Naive thymus-derived CD8-positive, alpha-beta T cell (primary cell): ENCODE results near the gene MUC5B. TPM values are rescaled to one million over a fixed set of nuclear protein-coding genes. Genes with fewer than 3 reads are reported as not detected.
A peak's percentile ranks its signal among the peaks of the same experiment; 100 is the strongest.

Source experiments
- ATAC-seq, 2 donors: fragments of 150-1000 bp; cut with Tn5 transposase in 1 of 2; sonication (Bioruptor Pico), chemical (Tn5 transposase) in 1 of 2; 1 replicate in 1 of 2; 2 replicates in 1 of 2; pipeline ENCODE4 v1.10.0; 2021; ENCODE audit warnings: mild to moderate bottlenecking in 2 of 2, moderate library complexity in 2 of 2
- POLR2A ChIA-PET: fragments of 350-600 bp; sonication (Branson Sonifier 250); formaldehyde crosslinking; loops from one replicate; lab custom pipeline; 2021; ENCODE audit warnings: antibody characterized with exemption; lab: Charles Lee
- DNase-seq, 10 donors: peaks; one replicate each; pipeline versions ENCODE4 v3.0.0 to v3.0.0-alpha.2; 2020 to 2022
- H3K27ac Mint-ChIP-seq, 10 donors: one replicate each; pipeline ENCODE4 v1.8.0; 2020 to 2022; ENCODE audit warnings: mild to moderate bottlenecking in 10 of 10, mixed read lengths in 10 of 10, moderate library complexity in 4 of 10, inconsistent platforms in 1 of 10
- H3K27me3 Mint-ChIP-seq, 5 donors: one replicate each; pipeline ENCODE4 v1.8.0; 2021 to 2022; ENCODE audit warnings: mixed read lengths in 5 of 5
- H3K36me3 Mint-ChIP-seq, 3 donors: one replicate each; pipeline ENCODE4 v1.8.0; 2020 to 2022; ENCODE audit warnings: mixed read lengths in 3 of 3, mild to moderate bottlenecking in 2 of 3, inconsistent platforms in 1 of 3
- H3K4me1 Mint-ChIP-seq, 4 donors: one replicate each; pipeline ENCODE4 v1.8.0; 2021 to 2022; ENCODE audit warnings: mixed read lengths in 4 of 4
- H3K4me3 Mint-ChIP-seq, 10 donors: one replicate each; pipeline ENCODE4 v1.8.0; 2020 to 2022; ENCODE audit warnings: mild to moderate bottlenecking in 10 of 10, mixed read lengths in 10 of 10, moderate library complexity in 6 of 10, inconsistent platforms in 1 of 10
- H3K9me3 Mint-ChIP-seq, 9 donors: one replicate each; pipeline ENCODE4 v1.8.0; 2020 to 2022; ENCODE audit warnings: mixed read lengths in 9 of 9, mild to moderate bottlenecking in 3 of 9, inconsistent platforms in 1 of 9, moderate library complexity in 1 of 9
- polyA plus RNA-seq, 3 donors: library from polyadenylated mRNA; unstranded; fragments of 300-500 nt; fragmentation: Illumina TruSeq; gene quantifications; one replicate each; pipeline ENCODE4 v1.2.3, GENCODE V29; 2021
- total RNA-seq, 8 experiments: library from RNA in 2 of 8; stranded (reverse) in 2 of 8; gene quantifications; one replicate each; pipeline ENCODE4 v1.2.3 and lab custom pipeline; 2021 to 2026

The MUC5B gene
- total and polyA plus RNA-seq, 5 experiments from 2014 or later, result not detected

- DNase-seq (peak in 3 of 10 donors; percentile 15 to 70 (median 17)), ATAC-seq (no peak)
- H3K9me3 Mint-ChIP-seq, result peaks cover 0 to 9% (median 0%) of the 10 kb centered on the region in 9 donors
- H3K36me3 Mint-ChIP-seq, result no peaks in the 10 kb centered on the region
- peak overlapping the region in 4 of 10 donors; percentile 13 to 67 (median 41) for H3K27ac Mint-ChIP-seq
- H3K27me3 Mint-ChIP-seq, result no peaks in the 10 kb centered on the region
- H3K4me3 Mint-ChIP-seq, result peak overlapping the region in 1 of 10 donors; percentile 51
- H3K4me1 Mint-ChIP-seq, result peaks cover 4 to 18% (median 10%) of the 10 kb centered on the region in 4 donors
- POLR2A ChIA-PET, result no interaction called here
Measured at GRCh38 chr11:1267441-1268100, 44.7 kb downstream of the MUC5B start.

GRCh38 chr11:1269957-1270356 is 47.1 kb downstream of the MUC5B start:
- DNase-seq (no peak), ATAC-seq (no peak)
- Mint-ChIP-seq H3K27ac (no peak overlapping the region), H3K4me1 (peaks cover 0 to 6% (median under 1%) of the 10 kb centered on the region in 4 donors), H3K9me3 (peaks cover 0 to 5% (median 0%) of the 10 kb centered on the region in 9 donors), H3K36me3 (no peaks in the 10 kb centered on the region), H3K4me3 (no peak overlapping the region), H3K27me3 (no peaks in the 10 kb centered on the region)
- POLR2A ChIA-PET, result interaction anchor here (0.5 kb wide), 1 partner anchor 34 kb away, joined by 3 read pairs; no protein-coding TSS in a partner anchor

GRCh38 chr11:1270476-1270875 is 47.6 kb downstream of the MUC5B start:
- Mint-ChIP-seq H3K9me3 (peaks cover 0 to 3% (median 0%) of the 10 kb centered on the region in 9 donors), H3K27ac (no peak overlapping the region), H3K36me3 (peaks cover 0 to 3% (median 0%) of the 10 kb centered on the region in 3 donors), H3K4me3 (no peak overlapping the region), H3K4me1 (peaks cover 0 to 6% (median 0%) of the 10 kb centered on the region in 4 donors), H3K27me3 (no peaks in the 10 kb centered on the region)
- ATAC-seq (no peak), DNase-seq (no peak)
- POLR2A ChIA-PET, result interaction anchor here (0.5 to 1.0 kb wide), 2 partner anchors 8 to 33 kb away, joined by 3 read pairs; no protein-coding TSS in a partner anchor

GRCh38 chr11:1271002-1271401 is 48.1 kb downstream of the MUC5B start:
- no peak overlapping the region for H3K4me3 Mint-ChIP-seq
- H3K27me3 Mint-ChIP-seq, result no peaks in the 10 kb centered on the region
- DNase-seq (no peak), ATAC-seq (no peak)
- POLR2A ChIA-PET, result interaction anchor here (1.0 kb wide), 1 partner anchor 9 kb away, joined by 3 read pairs; no protein-coding TSS in a partner anchor
- no peak overlapping the region for H3K27ac Mint-ChIP-seq
- H3K4me1 Mint-ChIP-seq, result peaks cover 0 to 6% (median 0%) of the 10 kb centered on the region in 4 donors
- peaks cover 0 to 2% (median 0%) of the 10 kb centered on the region in 9 donors for H3K9me3 Mint-ChIP-seq
- peaks cover 0 to 8% (median 0%) of the 10 kb centered on the region in 3 donors for H3K36me3 Mint-ChIP-seq

- Mint-ChIP-seq H3K27ac (no peak overlapping the region), H3K27me3 (no peaks in the 10 kb centered on the region), H3K4me1 (peaks cover 0 to 6% (median 0%) of the 10 kb centered on the region in 4 donors), H3K36me3 (peaks cover 0 to 11% (median 0%) of the 10 kb centered on the region in 3 donors), H3K4me3 (no peak overlapping the region), H3K9me3 (no peaks in the 10 kb centered on the region)
- DNase-seq (no peak), ATAC-seq (no peak)
- POLR2A ChIA-PET, result interaction anchor here (1.0 kb wide), 1 partner anchor 9 kb away, joined by 3 read pairs; no protein-coding TSS in a partner anchor
Measured at GRCh38 chr11:1271406-1271805, 48.5 kb downstream of the MUC5B start.

- Mint-ChIP-seq H3K27me3 (no peaks in the 10 kb centered on the region), H3K9me3 (no peaks in the 10 kb centered on the region), H3K36me3 (peaks cover 0 to 16% (median 0%) of the 10 kb centered on the region in 3 donors), H3K27ac (no peak overlapping the region), H3K4me1 (peaks cover 0 to 4% (median 0%) of the 10 kb centered on the region in 4 donors), H3K4me3 (no peak overlapping the region)
- POLR2A ChIA-PET, result no interaction called here
- ATAC-seq (no peak), DNase-seq (no peak)
Measured at GRCh38 chr11:1271927-1272326, 49.1 kb downstream of the MUC5B start.

GRCh38 chr11:1272531-1272930 is 49.7 kb downstream of the MUC5B start:
- POLR2A ChIA-PET, result no interaction called here
- H3K9me3 Mint-ChIP-seq, result no peaks in the 10 kb centered on the region
- DNase-seq (no peak), ATAC-seq (no peak)
- H3K27me3 Mint-ChIP-seq, result no peaks in the 10 kb centered on the region
- no peak overlapping the region for H3K27ac Mint-ChIP-seq
- H3K4me3 Mint-ChIP-seq, result no peak overlapping the region
- peaks cover 0 to 20% (median 0%) of the 10 kb centered on the region in 3 donors for H3K36me3 Mint-ChIP-seq
- H3K4me1 Mint-ChIP-seq, result peaks cover 0 to 3% (median under 1%) of the 10 kb centered on the region in 4 donors

- POLR2A ChIA-PET, result no interaction called here
- no peak for DNase-seq
- H3K9me3 Mint-ChIP-seq, result no peaks in the 10 kb centered on the region
- peaks cover 0 to 24% (median 0%) of the 10 kb centered on the region in 3 donors for H3K36me3 Mint-ChIP-seq
- H3K4me1 Mint-ChIP-seq, result peaks cover 0 to 5% (median 1%) of the 10 kb centered on the region in 4 donors
- H3K4me3 Mint-ChIP-seq, result no peak overlapping the region
- no peaks in the 10 kb centered on the region for H3K27me3 Mint-ChIP-seq
- H3K27ac Mint-ChIP-seq, result no peak overlapping the region
- no peak for ATAC-seq
Measured at GRCh38 chr11:1274501-1274900, 51.6 kb downstream of the MUC5B start.

- H3K4me1 Mint-ChIP-seq, result peaks cover 0 to 5% (median 1%) of the 10 kb centered on the region in 4 donors
- no peak overlapping the region for H3K4me3 Mint-ChIP-seq
- peaks cover 0 to 28% (median 0%) of the 10 kb centered on the region in 3 donors for H3K36me3 Mint-ChIP-seq
- no peaks in the 10 kb centered on the region for H3K27me3 Mint-ChIP-seq
- no peak for DNase-seq
- no peaks in the 10 kb centered on the region for H3K9me3 Mint-ChIP-seq
- H3K27ac Mint-ChIP-seq, result no peak overlapping the region
- POLR2A ChIA-PET, result no interaction called here
- no peak for ATAC-seq
Measured at GRCh38 chr11:1275021-1275420, 52.2 kb downstream of the MUC5B start.

- POLR2A ChIA-PET, result no interaction called here
- DNase-seq (peak in 1 of 10 donors; percentile 40), ATAC-seq (no peak)
- Mint-ChIP-seq H3K4me3 (no peak overlapping the region), H3K27me3 (no peaks in the 10 kb centered on the region), H3K9me3 (no peaks in the 10 kb centered on the region), H3K36me3 (peaks cover 0 to 35% (median 0%) of the 10 kb centered on the region in 3 donors), H3K4me1 (peaks cover 0 to 5% (median 1%) of the 10 kb centered on the region in 4 donors), H3K27ac (peak overlapping the region in 2 of 10 donors; percentile 3 to 62)
Measured at GRCh38 chr11:1276041-1276790, 53.4 kb downstream of the MUC5B start.

- POLR2A ChIA-PET, result no interaction called here
- Mint-ChIP-seq H3K27ac (peak overlapping the region in 2 of 10 donors; percentile 16 to 75), H3K36me3 (peaks cover 0 to 40% (median 0%) of the 10 kb centered on the region in 3 donors), H3K27me3 (no peaks in the 10 kb centered on the region), H3K9me3 (no peaks in the 10 kb centered on the region), H3K4me1 (peaks cover 0 to 5% (median 1%) of the 10 kb centered on the region in 4 donors), H3K4me3 (no peak overlapping the region)
- no peak for ATAC-seq
- DNase-seq, result no peak
Measured at GRCh38 chr11:1276866-1277615, 54.2 kb downstream of the MUC5B start.

GRCh38 chr11:1277936-1278512 is 55.2 kb downstream of the MUC5B start:
- Mint-ChIP-seq H3K4me1 (peaks cover 0 to 5% (median 1%) of the 10 kb centered on the region in 4 donors), H3K4me3 (no peak overlapping the region), H3K27me3 (no peaks in the 10 kb centered on the region), H3K27ac (peak overlapping the region in 2 of 10 donors; percentile 16 to 57), H3K36me3 (peaks cover 0 to 41% (median 0%) of the 10 kb centered on the region in 3 donors), H3K9me3 (no peaks in the 10 kb centered on the region)
- POLR2A ChIA-PET, result no interaction called here
- no peak for ATAC-seq
- no peak for DNase-seq
